ENCODE results near the gene MIS18A.
"Not testable (repeated sequence)": the region's sequence is repeated elsewhere in the genome, so short reads cannot be mapped to it uniquely, and the experiment has no call there.

MIS18A gene

GRCh38 chr21:32270748-32271147, 8.1 kb downstream of the MIS18A start:
- no peak for DNase-seq (ENCODE audit: extremely low read depth, low read depth)
- TF ChIP-seq CTCF (IDR thresholded peaks at IDR 0.05; ENCODE audit: low read depth, low read length) = no peak

GRCh38 chr21:32265321-32265720, 13.5 kb downstream of the MIS18A start:
- not testable (repeated sequence) for DNase-seq (ENCODE audit: extremely low read depth, low read depth)

- no peak for TF ChIP-seq CTCF (IDR thresholded peaks at IDR 0.05; ENCODE audit: low read depth, low read length)
- no peak for DNase-seq (ENCODE audit: extremely low read depth, low read depth)
Observed at GRCh38 chr21:32261929-32262328, 16.9 kb downstream of the MIS18A start.

- no peak for DNase-seq (ENCODE audit: extremely low read depth, low read depth)
- TF ChIP-seq CTCF (IDR thresholded peaks at IDR 0.05; ENCODE audit: low read depth, low read length) = no peak
Observed at GRCh38 chr21:32260130-32260529, 18.7 kb downstream of the MIS18A start.

- not testable (repeated sequence) for DNase-seq (ENCODE audit: extremely low read depth, low read depth)
Observed at GRCh38 chr21:32258786-32259048, 20.1 kb downstream of the MIS18A start.

GRCh38 chr21:32257962-32258785, 20.7 kb downstream of the MIS18A start:
- peak; percentile 50 for DNase-seq (ENCODE audit: extremely low read depth, low read depth)
- TF ChIP-seq CTCF (IDR thresholded peaks at IDR 0.05; ENCODE audit: low read depth, low read length) = peak; percentile 74

- TF ChIP-seq CTCF (IDR thresholded peaks at IDR 0.05; ENCODE audit: low read depth, low read length) = no peak
- DNase-seq (ENCODE audit: extremely low read depth, low read depth) = peak; percentile 67
Observed at GRCh38 chr21:32256873-32257620, 21.8 kb downstream of the MIS18A start.

GRCh38 chr21:32256251-32256650, 22.6 kb downstream of the MIS18A start:
- DNase-seq (ENCODE audit: extremely low read depth, low read depth) = no peak

More at GRCh38 chr21:32256251-32256650, 22.6 kb downstream of the MIS18A start:
- TF ChIP-seq CTCF (IDR thresholded peaks at IDR 0.05; ENCODE audit: low read depth, low read length) = no peak
